Thyroid gland (tissue), 4 donors: ENCODE data around the gene IHH.

Experiments used
- POLR2A ChIP-seq, 2 donors: fragments of 450-650 bp; IDR thresholded peaks; one replicate each; pipeline ENCODE4 v1.6.1; 2017; ENCODE audit warnings: antibody characterized with exemption in 2 of 2, mild to moderate bottlenecking in 2 of 2, moderate library complexity in 1 of 2
- TF ChIP-seq, protein P1 (sequence below), 6 experiments: fragments of 200-600 bp in 3 of 6; fragments of 450-650 bp in 3 of 6; sonication (generic) in 3 of 6; IDR thresholded peaks; one replicate each; pipeline ENCODE4 v1.5.1; 2016 to 2019; ENCODE audit warnings: antibody characterized with exemption in 6 of 6, mild to moderate bottlenecking in 2 of 6, inconsistent platforms in 1 of 6, moderate library complexity in 1 of 6

DNA sequence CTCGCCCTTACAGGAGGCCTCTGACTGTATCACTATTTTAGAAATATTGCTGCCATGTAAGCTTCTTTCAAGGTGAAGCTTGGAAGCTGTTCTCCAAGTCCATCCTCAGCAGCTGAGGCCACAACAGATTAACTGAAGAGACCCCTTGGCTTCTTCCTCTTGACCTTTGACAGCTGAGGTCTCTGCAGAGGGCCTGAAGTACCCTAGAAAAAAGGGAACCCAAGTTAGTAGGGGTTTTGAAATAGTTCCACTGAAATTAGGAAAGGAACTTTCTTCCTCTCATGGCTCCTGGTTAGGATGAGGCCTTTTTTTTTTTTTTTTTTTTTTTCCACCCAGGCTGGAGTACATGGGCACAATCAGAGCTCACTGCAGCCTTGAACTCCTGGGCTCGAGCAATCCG lies 15.5 kb upstream of the IHH start:
- TF ChIP-seq POLR2A (IDR thresholded peaks at IDR 0.05), result no peak
- TF ChIP-seq, protein P1, sequence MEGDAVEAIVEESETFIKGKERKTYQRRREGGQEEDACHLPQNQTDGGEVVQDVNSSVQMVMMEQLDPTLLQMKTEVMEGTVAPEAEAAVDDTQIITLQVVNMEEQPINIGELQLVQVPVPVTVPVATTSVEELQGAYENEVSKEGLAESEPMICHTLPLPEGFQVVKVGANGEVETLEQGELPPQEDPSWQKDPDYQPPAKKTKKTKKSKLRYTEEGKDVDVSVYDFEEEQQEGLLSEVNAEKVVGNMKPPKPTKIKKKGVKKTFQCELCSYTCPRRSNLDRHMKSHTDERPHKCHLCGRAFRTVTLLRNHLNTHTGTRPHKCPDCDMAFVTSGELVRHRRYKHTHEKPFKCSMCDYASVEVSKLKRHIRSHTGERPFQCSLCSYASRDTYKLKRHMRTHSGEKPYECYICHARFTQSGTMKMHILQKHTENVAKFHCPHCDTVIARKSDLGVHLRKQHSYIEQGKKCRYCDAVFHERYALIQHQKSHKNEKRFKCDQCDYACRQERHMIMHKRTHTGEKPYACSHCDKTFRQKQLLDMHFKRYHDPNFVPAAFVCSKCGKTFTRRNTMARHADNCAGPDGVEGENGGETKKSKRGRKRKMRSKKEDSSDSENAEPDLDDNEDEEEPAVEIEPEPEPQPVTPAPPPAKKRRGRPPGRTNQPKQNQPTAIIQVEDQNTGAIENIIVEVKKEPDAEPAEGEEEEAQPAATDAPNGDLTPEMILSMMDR (IDR thresholded peaks at IDR 0.05), result no peak
